HG03432 (cell line): ENCODE results near the gene OPRPN.

Experiments
- ATAC-seq: cut with Tn5 transposase; IDR thresholded peaks from one replicate; pipeline ENCODE4 v1.9.1; 2021; ENCODE audit warnings: mild to moderate bottlenecking, moderate library complexity; ENCODE audit not compliant: unreplicated experiment

OPRPN gene, protein sequence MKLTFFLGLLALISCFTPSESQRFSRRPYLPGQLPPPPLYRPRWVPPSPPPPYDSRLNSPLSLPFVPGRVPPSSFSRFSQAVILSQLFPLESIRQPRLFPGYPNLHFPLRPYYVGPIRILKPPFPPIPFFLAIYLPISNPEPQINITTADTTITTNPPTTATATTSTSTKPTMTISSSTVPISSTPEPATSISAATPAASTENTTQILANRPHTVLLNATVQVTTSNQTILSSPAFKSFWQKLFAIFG

DNA sequence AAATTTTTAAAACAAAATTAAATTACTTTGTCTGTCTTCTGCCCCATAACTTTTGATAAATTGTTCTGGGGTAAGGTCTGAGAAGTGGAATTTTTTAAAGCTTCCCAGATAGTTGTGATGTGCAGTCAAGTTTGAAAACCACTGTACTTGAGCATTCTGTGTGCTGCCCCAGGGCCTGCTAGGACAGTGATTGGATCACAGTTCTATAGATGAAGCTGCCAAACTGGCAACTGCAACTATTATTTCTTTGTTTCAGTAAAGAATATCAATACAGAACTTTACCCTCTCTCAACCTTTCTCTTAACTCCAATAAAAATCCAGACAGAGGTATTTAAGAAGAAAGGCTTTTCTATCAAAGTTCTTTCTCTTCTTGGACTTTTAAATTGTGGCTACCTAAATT lies at the start of gene OPRPN:
Gene OPRPN, plus strand, starts transcription at position 361 of the 400 bp plus-strand sequence. CDS start 1,346 bp downstream, outside the sequence.
- no peak for ATAC-seq

DNA sequence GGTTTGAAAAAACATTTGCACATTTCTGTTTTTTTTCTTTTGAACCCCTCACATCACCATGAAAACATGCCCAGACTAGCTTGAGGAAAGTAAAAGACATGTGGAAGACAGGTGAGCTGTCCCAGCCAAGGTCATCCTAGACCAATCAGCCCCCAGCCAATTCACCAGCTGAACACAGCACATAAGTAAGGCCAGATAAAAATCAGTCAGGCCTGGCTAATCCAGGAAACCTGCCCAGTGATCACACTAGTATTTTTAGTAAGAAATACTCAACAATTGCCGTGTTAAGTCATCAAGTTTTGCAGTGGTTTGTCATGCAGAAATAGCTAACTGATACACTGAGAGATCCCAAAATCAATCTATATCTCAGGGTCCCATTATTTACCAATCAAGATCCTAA lies 41.6 kb upstream of the OPRPN start:
- ATAC-seq: peak; percentile 50

DNA sequence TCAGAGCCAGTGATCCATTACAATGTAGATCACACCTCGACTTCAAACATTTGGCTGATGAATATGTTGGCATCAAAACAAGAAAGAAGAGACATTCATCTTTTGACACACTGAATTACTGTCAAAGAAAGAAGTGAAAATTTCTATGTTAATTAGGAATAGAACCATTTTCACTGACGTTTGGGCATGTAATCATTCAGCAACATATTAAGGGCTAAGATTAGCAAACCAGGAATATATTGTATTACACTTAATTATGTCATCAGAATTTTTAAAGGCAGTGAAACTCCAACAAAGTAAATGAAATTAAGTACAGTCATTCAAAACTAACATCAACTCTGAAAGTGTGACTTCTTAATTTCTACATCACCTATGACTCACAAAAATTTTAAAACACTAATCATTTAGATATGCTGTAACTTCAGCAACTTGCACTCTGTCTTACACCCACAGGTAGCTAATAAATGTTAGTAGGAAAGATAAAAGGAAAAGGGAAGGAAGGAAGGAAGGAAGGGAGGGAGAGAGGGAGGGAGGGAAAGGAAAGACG lies 38.6 kb upstream of the OPRPN start:
- ATAC-seq: no peak

GRCh38 chr4:70360460-70360859 lies 37.3 kb upstream of the OPRPN start, which contains the start of gene SMR3A:
TSS of gene SMR3A (plus strand) at chr4:70360760. CDS start at chr4:70362116, 1,356 bp downstream.
- ATAC-seq: no peak

- peak; percentile 71 for ATAC-seq
Observed at GRCh38 chr4:70364002-70364401, 33.7 kb upstream of the OPRPN start.

GRCh38 chr4:70365479-70365878 lies 32.3 kb upstream of the OPRPN start:
- no peak for ATAC-seq

GRCh38 chr4:70367813-70368212 lies 29.9 kb upstream of the OPRPN start:
- ATAC-seq: no peak

- no peak for ATAC-seq
Observed at GRCh38 chr4:70371987-70372386, 25.8 kb upstream of the OPRPN start.

DNA sequence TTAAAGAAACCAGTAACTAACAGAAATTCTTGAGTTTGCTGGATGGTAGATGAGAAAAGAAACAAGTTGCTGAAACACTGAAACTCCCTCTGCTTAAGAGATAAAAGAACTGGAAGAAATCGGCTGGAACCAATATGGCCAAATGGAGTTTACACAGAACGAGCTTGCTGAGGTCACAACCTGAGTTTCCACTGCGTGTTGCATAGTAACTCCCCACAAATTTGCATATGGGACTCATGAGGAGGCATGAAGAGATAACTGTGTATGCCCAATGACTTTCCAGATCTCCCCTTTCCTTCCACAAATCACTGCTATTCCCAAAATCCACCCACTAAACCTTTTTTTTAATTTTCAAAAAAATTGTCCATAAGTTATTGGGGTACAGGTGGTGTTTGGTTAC lies 25.0 kb upstream of the OPRPN start:
- ATAC-seq: peak; percentile 59

DNA sequence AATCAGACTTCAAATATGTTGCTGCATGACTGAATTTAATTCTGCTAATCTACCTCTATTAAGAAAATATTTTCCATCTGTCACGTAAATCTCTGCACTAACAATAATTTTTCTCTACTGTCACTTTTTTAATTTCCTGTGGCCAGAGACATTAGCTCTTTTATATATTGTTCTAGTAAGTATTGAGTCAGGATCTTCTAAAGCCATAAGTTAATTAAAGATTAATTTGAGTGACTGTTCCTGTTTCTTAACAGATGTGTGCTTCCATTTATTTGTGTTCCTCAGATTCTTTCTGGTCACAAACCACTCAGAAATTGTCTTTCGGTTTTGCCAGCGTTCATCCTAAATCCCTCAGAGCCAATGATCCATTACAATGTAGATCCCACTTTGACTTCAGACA lies 17.2 kb upstream of the OPRPN start:
- ATAC-seq: no peak

DNA sequence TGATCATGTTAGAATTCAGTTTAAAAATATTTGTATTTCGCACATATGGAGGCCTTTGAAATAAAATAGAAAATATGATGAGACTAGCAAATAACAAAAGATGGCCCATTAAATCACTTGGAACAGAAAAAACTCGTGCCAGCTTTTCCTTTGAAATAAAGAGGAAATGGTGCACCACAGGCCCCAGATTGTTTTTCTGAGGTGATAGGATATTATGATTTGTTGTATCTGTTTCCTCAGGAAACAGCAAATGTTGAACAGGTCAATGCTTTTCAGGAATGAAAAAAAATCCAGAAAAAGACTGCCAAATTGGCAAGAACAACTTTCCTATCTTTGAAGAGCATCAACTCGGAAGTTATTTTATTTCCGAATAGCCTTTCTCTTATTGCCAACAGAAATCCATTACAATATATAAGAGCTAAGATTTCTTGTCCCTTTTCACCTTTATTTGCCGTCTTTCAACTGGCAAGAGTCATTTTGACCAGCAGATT lies 15.0 kb upstream of the OPRPN start, which contains the start of gene SMR3B:
Gene SMR3B, plus strand, starts transcription at position 441 of the 491 bp plus-strand sequence. CDS start 1,380 bp downstream, outside the sequence.
- no peak for ATAC-seq

DNA sequence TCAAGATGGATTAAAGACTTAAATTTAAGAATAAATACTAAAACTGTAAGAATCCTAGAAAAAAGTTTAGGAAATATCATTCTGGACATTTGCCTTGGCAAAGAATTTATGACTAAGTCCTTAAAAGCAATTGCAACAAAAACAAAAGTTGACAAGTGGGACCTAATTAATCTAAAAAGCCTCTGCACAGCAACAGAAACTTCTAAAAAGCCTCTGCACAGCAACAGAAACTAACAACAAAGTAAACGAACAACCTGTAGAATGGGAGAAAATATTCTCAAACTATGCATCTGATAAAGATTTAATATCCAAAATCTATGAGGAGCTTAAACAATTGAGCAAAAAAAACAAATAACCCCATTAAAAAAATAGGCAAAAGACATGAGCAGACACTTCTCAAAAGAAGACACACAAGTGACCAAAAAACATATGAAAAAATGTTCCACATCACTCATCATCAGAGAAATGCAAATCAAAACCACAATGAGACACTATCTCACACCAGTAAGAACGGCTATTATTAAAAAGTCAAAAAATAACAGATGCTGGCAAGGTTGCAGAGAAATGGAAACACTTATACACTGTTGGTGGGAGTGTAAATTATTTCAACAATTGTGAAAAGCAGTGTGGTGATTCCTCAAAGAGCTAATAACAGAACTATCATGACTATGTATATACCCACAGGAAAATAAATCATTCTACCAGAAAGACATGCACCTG lies 5.5 kb upstream of the OPRPN start:
- ATAC-seq: peak; percentile 67

DNA sequence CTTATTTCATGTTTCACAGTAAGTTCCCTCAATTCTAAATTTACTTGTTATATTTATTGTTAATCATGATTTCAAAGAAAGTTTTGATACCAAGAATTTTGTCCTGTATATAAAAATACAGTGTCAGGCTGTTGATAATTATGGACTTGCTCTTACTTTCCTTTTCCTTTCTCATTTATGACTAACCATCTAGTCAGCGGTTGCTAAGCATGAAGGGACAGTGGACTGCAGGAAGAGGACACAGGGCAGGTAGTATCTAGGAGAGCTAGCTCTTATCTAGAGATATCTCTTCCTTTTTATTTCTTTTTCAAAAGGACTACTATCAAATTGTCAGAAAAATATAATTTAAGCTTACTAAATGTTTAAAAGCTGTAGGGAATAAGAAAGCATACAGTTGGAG lies 1.6 kb downstream of the OPRPN start:
- ATAC-seq: peak; percentile 48

DNA sequence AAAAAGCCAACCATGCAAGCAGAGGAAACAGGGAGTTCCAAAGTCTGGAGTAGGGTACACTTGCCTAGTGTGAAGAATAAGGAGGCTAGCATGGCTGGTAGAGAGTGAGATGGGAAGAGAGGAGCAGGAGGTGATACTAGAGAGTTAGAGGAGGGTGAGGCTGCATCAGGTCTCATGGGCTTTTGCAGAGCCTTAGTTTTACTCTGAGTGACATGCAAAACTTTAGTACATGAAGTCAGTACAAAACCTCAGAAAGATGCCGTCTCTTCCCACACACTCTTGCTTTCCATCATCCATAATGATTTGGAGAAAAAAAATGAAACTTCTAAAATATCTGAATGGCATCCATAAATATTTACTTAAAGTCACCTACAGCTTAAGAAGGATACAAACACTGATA lies 5.0 kb downstream of the OPRPN start:
- peak; percentile 45 for ATAC-seq

DNA sequence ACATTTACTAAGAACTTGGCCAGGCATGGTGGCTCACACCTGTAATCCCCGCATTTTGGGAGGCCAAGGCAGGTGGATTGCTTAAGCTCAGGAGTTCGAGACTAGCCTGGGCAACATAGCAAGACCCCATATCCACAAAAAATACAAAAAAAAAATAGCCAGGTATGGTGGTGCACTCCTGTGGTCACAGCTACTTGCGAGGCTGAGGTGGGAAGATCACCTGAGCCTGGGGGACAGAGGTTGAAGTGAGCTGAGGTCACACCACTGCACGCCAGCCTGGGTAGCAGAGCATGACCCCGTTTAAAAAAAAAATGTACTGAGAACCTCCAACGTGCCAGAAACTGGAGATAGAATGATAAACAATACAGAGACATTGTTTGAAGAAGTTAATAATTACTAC lies 8.0 kb downstream of the OPRPN start:
- ATAC-seq: peak; percentile 63

DNA sequence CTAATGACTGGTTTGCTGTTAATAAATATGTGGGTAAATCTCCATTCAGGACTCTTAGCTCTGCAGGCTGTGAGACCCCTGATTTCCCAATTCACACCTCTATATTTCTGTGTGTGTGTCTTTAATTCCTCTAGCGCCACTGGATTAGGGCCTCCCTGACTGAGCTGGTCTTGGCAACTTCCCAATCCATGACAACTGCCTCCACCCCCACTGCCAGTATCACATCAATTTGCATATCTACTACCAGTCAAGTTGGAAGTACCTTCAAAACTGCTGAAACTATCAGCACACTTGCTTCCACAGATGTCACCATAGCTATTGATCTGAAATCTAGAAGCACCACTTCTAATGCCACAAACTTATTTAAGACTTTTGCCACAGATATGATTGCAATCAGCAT lies 27.6 kb downstream of the OPRPN start:
- ATAC-seq: no peak

GRCh38 chr4:70426789-70427188 lies 29.0 kb downstream of the OPRPN start:
- peak; percentile 62 for ATAC-seq

GRCh38 chr4:70437197-70437596 lies 39.5 kb downstream of the OPRPN start:
- ATAC-seq: no peak

- ATAC-seq: no peak
Observed at GRCh38 chr4:70442474-70442873, 44.7 kb downstream of the OPRPN start.

DNA sequence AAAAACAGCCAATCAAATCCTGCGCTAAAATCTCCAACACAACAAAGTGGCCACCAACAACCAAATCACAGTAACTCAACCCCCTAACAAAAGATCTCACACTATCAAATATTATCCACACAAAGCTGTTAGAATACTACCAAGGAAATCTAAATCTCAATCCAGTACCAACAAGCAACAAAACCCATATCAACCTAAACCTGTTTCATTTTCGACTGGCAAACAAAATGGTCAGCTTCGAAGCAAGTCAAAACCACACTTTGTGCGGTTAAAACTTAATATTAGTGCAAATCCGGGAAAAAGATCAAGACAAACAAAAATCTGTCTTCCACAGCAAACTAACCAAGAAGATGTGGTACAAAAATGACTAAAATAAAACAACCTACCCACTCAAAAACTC lies 45.6 kb downstream of the OPRPN start:
- ATAC-seq: no peak

- peak; percentile 70 for ATAC-seq
Observed at GRCh38 chr4:70449220-70449619, 51.5 kb downstream of the OPRPN start.

DNA sequence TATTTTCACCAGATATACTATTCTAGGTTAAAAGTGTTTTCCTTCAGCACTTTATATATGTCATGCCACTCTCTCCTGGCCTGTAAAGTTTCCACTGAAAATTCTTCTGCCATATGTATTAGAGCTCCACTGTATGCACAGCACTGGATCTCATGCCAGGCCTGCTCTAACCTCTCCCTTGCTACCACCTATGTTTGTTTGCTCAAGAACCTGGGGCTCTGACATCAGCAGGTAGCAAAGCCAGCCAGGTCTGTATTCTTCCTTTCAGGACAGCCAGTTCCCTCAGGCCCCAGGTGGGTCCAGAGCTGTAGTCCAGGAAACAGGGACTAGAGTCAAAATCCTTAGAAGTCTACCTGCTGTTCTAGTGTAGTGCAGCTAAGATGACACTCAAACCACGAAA lies 55.2 kb downstream of the OPRPN start:
- ATAC-seq: no peak
